Stomach (tissue), 9 donors: ENCODE results near the gene ARSA. TPM values are rescaled to one million over a fixed set of nuclear protein-coding genes. Genes with fewer than 3 reads are reported as not detected.
A peak's percentile ranks its signal among the peaks of the same experiment; 100 is the strongest.

Experiments used
- DNase-seq, 2 donors: peaks; one replicate each; pipeline versions ENCODE4 v3.0.0 to v3.0.0-alpha.2; 2013 to 2019
- H3K27ac ChIP-seq, 5 donors: fragments of 200-600 bp in 4 of 5; sonication (generic) in 4 of 5; one replicate each; pipeline ENCODE4 v1.5.1; 2013 to 2019; ENCODE audit warnings: mild to moderate bottlenecking in 1 of 5, moderate library complexity in 1 of 5
- H3K27me3 ChIP-seq, 3 donors: fragments of 200-600 bp; sonication (generic); one replicate each; pipeline ENCODE4 v1.5.1; 2017 to 2019; ENCODE audit warnings: mixed run types in 1 of 3
- H3K36me3 ChIP-seq, 4 donors: fragments of 200-600 bp; sonication (generic); 1 replicate in 3 of 4; 2 replicates in 1 of 4; pipeline ENCODE4 v1.5.1; 2016 to 2019
- H3K4me1 ChIP-seq, 4 donors: fragments of 200-600 bp; sonication (generic); one replicate each; pipeline ENCODE4 v1.5.1; 2016 to 2019
- H3K4me3 ChIP-seq, 4 donors: fragments of 200-600 bp; sonication (generic) in 3 of 4; one replicate each; pipeline ENCODE4 v1.5.1; 2016 to 2019; ENCODE audit warnings: mild to moderate bottlenecking in 1 of 4
- H3K9me3 ChIP-seq, 4 donors: fragments of 200-600 bp; sonication (generic); one replicate each; pipeline ENCODE4 v1.5.1; 2016 to 2019
- EP300 ChIP-seq: sonication (generic); formaldehyde crosslinking; IDR thresholded peaks from one replicate; pipeline ENCODE4 v1.6.1; 2017; ENCODE audit warnings: antibody characterized with exemption
- POLR2A ChIP-seq, 4 donors: fragments of 450-650 bp; IDR thresholded peaks; one replicate each; pipeline ENCODE4 v1.6.1; 2016; ENCODE audit warnings: antibody characterized with exemption in 4 of 4, control low read depth in 2 of 4, mild to moderate bottlenecking in 1 of 4, moderate library complexity in 1 of 4
- POLR2AphosphoS5 ChIP-seq, 3 donors: sonication (generic); formaldehyde crosslinking; IDR thresholded peaks; one replicate each; pipeline ENCODE4 v1.6.1; 2016; ENCODE audit warnings: antibody characterized with exemption in 3 of 3
- WGBS, 5 donors: extraction: QIAGEN DNeasy Blood & Tissue Kit in 3 of 5; methylation state at CpG; one replicate each; pipeline versions ENCODE4 v1.1.5 to v1.1.7; 2013 to 2018; 5-methylcytosine and 5-hydroxymethylcytosine counted together
- intact Hi-C: fragments of 100-400 bp; cut with DNase I; formaldehyde crosslinking; loops from one replicate; pipeline ENCODE4 v1.15.1; 2023; ENCODE audit warnings: low total_unique reads
- polyA plus RNA-seq, 3 donors: library from polyadenylated mRNA; stranded (reverse); fragments of 200-250 nt; gene quantifications; one replicate each; pipeline ENCODE4 v1.2.3, GENCODE V29; 2013
- total RNA-seq, 5 donors: library from RNA; depleted of rRNA; stranded (reverse); fragments of >200 nt; gene quantifications; one replicate each; pipeline versions ENCODE4 v1.1.0 to v1.2.3, GENCODE V29; 2014 to 2016
- TF ChIP-seq, protein P1 (sequence below), 7 experiments: fragments of 450-650 bp in 4 of 7; fragments of 200-600 bp in 3 of 7; sonication (generic) in 3 of 7; IDR thresholded peaks; one replicate each; pipeline ENCODE4 v1.5.1; 2016 to 2019; ENCODE audit warnings: antibody characterized with exemption in 7 of 7, control low read depth in 2 of 7, mild to moderate bottlenecking in 1 of 7
- donor health status: healthy with polysubstance abuse.
- donor health status: Bipolar disorder and iron deficiency.
- donor health status: healthy.

The ARSA gene
- total and polyA plus RNA-seq, 8 donors = 7.7 to 88.1 (median 43.4) TPM

DNA sequence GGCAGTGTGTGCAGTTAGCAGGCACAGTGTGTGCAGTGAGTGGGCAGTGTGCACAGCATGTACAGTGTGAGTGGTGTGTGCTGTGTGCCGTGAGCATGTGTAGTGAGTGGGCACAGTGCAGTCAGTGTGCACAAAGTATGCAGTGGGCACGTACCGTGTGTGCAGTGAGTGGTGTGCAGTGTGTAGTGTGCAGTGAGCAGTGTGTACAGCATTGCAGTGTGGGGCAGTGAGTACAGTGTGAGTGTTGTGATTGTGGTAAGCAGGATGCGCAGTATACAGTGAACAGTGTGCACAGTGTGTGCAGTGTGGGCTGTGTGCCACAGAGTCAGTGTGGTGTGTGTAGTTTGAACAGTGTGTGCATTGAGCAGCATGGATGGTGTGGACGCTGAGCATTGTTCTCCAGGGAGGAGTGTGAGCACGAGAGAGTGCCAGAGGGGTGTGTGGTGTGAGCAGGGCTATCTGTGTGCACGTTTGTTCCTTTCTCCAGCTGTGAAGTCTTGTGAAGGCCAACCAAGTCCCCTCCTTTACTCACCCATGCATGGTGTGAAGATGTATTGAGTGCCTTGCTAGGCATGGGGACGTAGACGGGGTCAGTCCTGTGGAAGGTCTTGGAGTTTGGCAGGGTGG is 47.7 kb upstream of the ARSA start:
- peaks cover 8 to 66% (median 48%) of the 10 kb centered on the region in 3 donors for H3K27me3 ChIP-seq
- no peaks in the 10 kb centered on the region for H3K36me3 ChIP-seq
- intact Hi-C loops = no loop called here
- H3K4me3 ChIP-seq = peak overlapping the region in 3 of 4 donors; percentile 47 to 54 (median 47)
- peaks cover 13 to 19% (median 14%) of the 10 kb centered on the region in 4 donors for H3K4me1 ChIP-seq
- no peak overlapping the region for H3K27ac ChIP-seq
- TF ChIP-seq POLR2A (IDR thresholded peaks at IDR 0.05) = no peak
- TF ChIP-seq EP300 = no peak
- no peak for TF ChIP-seq POLR2AphosphoS5 (IDR thresholded peaks at IDR 0.05)
- TF ChIP-seq, protein P1, sequence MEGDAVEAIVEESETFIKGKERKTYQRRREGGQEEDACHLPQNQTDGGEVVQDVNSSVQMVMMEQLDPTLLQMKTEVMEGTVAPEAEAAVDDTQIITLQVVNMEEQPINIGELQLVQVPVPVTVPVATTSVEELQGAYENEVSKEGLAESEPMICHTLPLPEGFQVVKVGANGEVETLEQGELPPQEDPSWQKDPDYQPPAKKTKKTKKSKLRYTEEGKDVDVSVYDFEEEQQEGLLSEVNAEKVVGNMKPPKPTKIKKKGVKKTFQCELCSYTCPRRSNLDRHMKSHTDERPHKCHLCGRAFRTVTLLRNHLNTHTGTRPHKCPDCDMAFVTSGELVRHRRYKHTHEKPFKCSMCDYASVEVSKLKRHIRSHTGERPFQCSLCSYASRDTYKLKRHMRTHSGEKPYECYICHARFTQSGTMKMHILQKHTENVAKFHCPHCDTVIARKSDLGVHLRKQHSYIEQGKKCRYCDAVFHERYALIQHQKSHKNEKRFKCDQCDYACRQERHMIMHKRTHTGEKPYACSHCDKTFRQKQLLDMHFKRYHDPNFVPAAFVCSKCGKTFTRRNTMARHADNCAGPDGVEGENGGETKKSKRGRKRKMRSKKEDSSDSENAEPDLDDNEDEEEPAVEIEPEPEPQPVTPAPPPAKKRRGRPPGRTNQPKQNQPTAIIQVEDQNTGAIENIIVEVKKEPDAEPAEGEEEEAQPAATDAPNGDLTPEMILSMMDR (IDR thresholded peaks at IDR 0.05) = no peak
- H3K9me3 ChIP-seq = no peaks in the 10 kb centered on the region
- DNase-seq = peak in 1 of 2 donors; percentile 16
- WGBS, 5 donors = 64 to 78% (median 71%) methylated on average over 9 of the region's 9 CpGs

DNA sequence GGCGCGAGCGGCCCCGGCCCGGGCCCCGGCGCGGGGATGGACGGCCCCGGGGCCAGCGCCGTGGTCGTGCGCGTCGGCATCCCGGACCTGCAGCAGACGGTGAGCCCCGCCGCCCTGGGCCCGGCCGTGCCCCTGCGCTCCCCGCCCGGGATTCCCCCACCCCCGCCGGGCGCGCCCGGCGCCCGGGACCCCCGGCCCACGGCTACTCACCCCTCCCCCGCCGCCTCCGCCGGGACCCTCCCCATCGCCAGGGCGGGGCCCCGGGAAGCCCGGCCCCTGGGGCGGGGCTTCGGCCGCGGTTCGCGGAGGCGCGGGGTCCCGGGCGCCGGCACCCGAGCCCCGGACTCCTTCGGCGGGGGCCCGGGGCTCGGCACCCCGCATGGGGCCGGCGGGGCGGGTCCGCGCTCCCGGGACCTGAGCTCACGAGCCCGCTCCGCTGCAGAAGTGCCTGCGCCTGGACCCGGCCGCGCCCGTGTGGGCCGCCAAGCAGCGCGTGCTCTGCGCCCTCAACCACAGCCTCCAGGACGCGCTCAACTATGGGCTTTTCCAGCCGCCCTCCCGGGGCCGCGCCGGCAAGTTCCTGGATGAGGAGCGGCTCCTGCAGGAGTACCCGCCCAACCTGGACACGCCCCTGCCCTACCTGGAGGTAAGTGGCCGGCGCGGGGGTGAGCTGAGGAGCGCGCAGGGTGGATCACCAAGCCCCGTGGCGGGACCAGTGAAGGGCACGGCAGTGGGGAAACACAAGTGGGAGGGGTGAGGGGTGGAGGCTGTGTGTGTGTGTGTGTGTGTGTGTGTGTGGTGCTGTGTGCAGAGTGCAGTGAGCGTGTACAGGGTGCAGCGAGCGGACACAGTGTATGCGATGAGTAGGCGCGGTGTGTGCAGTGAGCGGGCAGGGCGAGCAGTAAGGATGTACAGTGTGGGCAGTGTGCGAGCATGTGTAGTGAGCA is 46.9 kb upstream of the ARSA start:
- H3K4me1 ChIP-seq = peaks cover 13 to 19% (median 14%) of the 10 kb centered on the region in 4 donors
- no peaks in the 10 kb centered on the region for H3K9me3 ChIP-seq
- H3K27ac ChIP-seq = peak overlapping the region in 1 of 5 donors; percentile 11
- DNase-seq = peak; percentile 71 to 90
- 3 to 16% (median 6%) methylated on average over 15 to 105 of the region's 105 CpGs for WGBS, 5 donors
- TF ChIP-seq, protein P1 (IDR thresholded peaks at IDR 0.05) = no peak
- TF ChIP-seq POLR2A (IDR thresholded peaks at IDR 0.05) = no peak
- no peak for TF ChIP-seq POLR2AphosphoS5 (IDR thresholded peaks at IDR 0.05)
- no peak for TF ChIP-seq EP300
- no peaks in the 10 kb centered on the region for H3K36me3 ChIP-seq
- H3K27me3 ChIP-seq = peaks cover 8 to 72% (median 48%) of the 10 kb centered on the region in 3 donors
- peak overlapping the region; percentile 45 to 54 (median 47) for H3K4me3 ChIP-seq
- intact Hi-C loops = no loop called here

DNA sequence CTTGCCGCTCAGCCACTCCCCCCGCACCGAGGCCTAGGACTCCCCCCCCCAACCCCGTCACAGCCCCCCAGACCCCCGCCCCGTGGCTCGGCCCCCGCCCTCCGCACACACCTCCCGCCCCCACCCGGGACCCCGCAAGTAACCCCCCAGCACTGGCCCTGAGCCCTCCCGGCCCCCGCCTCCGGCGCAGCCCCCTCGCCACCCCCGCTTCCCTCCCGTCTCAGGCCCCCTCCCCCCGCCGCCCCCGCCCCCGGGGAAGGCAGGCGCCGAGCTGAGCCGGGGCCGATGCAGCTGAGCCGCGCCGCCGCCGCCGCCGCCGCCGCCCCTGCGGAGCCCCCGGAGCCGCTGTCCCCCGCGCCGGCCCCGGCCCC is 46.2 kb upstream of the ARSA start:
- H3K27me3 ChIP-seq = peaks cover 8 to 73% (median 48%) of the 10 kb centered on the region in 3 donors
- DNase-seq = no peak
- intact Hi-C loops = no loop called here
- peak overlapping the region; percentile 33 to 52 (median 43) for H3K4me3 ChIP-seq
- no peaks in the 10 kb centered on the region for H3K9me3 ChIP-seq
- no peaks in the 10 kb centered on the region for H3K36me3 ChIP-seq
- no peak for TF ChIP-seq POLR2A (IDR thresholded peaks at IDR 0.05)
- TF ChIP-seq POLR2AphosphoS5 (IDR thresholded peaks at IDR 0.05) = no peak
- TF ChIP-seq, protein P1 (IDR thresholded peaks at IDR 0.05) = no peak
- 0 to 7% (median 3%) methylated on average over 5 to 21 of the region's 43 CpGs; no CpG with 5 or more reads in 1 of the 5 donors for WGBS, 5 donors
- peak overlapping the region in 3 of 5 donors; percentile 38 to 72 (median 51) for H3K27ac ChIP-seq
- H3K4me1 ChIP-seq = peaks cover 12 to 19% (median 14%) of the 10 kb centered on the region in 4 donors
